GM12872 (cell line): ENCODE data around the gene E2F2.
A peak's percentile ranks its signal among the peaks of the same experiment; 100 is the strongest.

Source experiments
- CTCF ChIP-seq: IDR thresholded peaks from 3 replicates; pipeline ENCODE4 v1.5.1; 2011; ENCODE audit warnings: low read depth, mild to moderate bottlenecking, low read length, moderate library complexity; ENCODE audit not compliant: insufficient read depth

E2F2 gene

GRCh38 chr1:23566304-23566703 is 35.3 kb upstream of the E2F2 start:
- peak; percentile 45 for TF ChIP-seq CTCF

- TF ChIP-seq CTCF = no peak
Observed at GRCh38 chr1:23565776-23566175, 34.7 kb upstream of the E2F2 start.

GRCh38 chr1:23564529-23565122 is 33.6 kb upstream of the E2F2 start:
- TF ChIP-seq CTCF = no peak

- TF ChIP-seq CTCF = no peak
Observed at GRCh38 chr1:23563755-23564374, 32.8 kb upstream of the E2F2 start.

GRCh38 chr1:23563003-23563402 is 32.0 kb upstream of the E2F2 start:
- no peak for TF ChIP-seq CTCF

GRCh38 chr1:23562137-23562876 is 31.3 kb upstream of the E2F2 start:
- no peak for TF ChIP-seq CTCF

- no peak for TF ChIP-seq CTCF
Observed at GRCh38 chr1:23561813-23562100, 30.7 kb upstream of the E2F2 start.
